WTC11 (cell line): ENCODE measurements around the gene IL11RA. TPM values are rescaled to one million over a fixed set of nuclear protein-coding genes. Genes with fewer than 3 reads are reported as not detected.
A peak's percentile ranks its signal among the peaks of the same experiment; 100 is the strongest.
"Not testable (repeated sequence)": the region's sequence is repeated elsewhere in the genome, so short reads cannot be mapped to it uniquely, and the experiment has no call there.

Experiments used
- ATAC-seq: fragments of 200-7000 bp; cut with Tn5 transposase; 2 replicates; pipeline ENCODE4 v1.10.0; 2021; ENCODE audit warnings: mild to moderate bottlenecking, moderate library complexity
- CTCF ChIA-PET: fragments of 300-600 bp; sonication (Branson Sonifier 250); formaldehyde crosslinking; loops from one replicate; lab custom pipeline; 2021; ENCODE audit warnings: antibody characterized with exemption; lab: Charles Lee
- POLR2A ChIA-PET: fragments of 350-600 bp; sonication (Branson Sonifier 250); formaldehyde crosslinking; loops from one replicate; lab custom pipeline; 2021; ENCODE audit warnings: antibody characterized with exemption; lab: Charles Lee
- DNase-seq: peaks from one replicate; pipeline ENCODE4 v3.0.0; 2021; ENCODE audit warnings: low spot score
- H3K27ac Mint-ChIP-seq: 2 replicates; pipeline ENCODE4 v1.8.0; 2021; ENCODE audit warnings: mixed read lengths
- H3K27me3 Mint-ChIP-seq: 2 replicates; pipeline ENCODE4 v1.8.0; 2021; ENCODE audit warnings: low read depth, mild to moderate bottlenecking, moderate library complexity, mixed read lengths
- H3K36me3 Mint-ChIP-seq: 2 replicates; pipeline ENCODE4 v1.8.0; 2021; ENCODE audit warnings: mixed read lengths
- H3K4me1 Mint-ChIP-seq: 2 replicates; pipeline ENCODE4 v1.8.0; 2022; ENCODE audit warnings: mixed read lengths
- H3K4me3 Mint-ChIP-seq: 2 replicates; pipeline ENCODE4 v1.8.0; 2021; ENCODE audit warnings: mild to moderate bottlenecking, moderate library complexity, mixed read lengths
- H3K9me3 Mint-ChIP-seq: 2 replicates; pipeline ENCODE4 v1.8.0; 2021; ENCODE audit warnings: mixed read lengths
- CREM ChIP-seq: sonication (generic); formaldehyde crosslinking; IDR thresholded peaks from 2 replicates; pipeline ENCODE4 v1.8.1; 2022; ENCODE audit warnings: mild to moderate bottlenecking, missing genetic modification reagents, moderate library complexity
- FOXJ3 ChIP-seq: sonication (generic); formaldehyde crosslinking; IDR thresholded peaks from 2 replicates; pipeline ENCODE4 v1.9.0; 2021; ENCODE audit warnings: missing genetic modification reagents, mild to moderate bottlenecking, borderline replicate concordance
- GABPB1 ChIP-seq: sonication (generic); formaldehyde crosslinking; IDR thresholded peaks from 2 replicates; pipeline ENCODE4 v1.8.1; 2023; ENCODE audit warnings: mild to moderate bottlenecking, missing genetic modification reagents
- GTF2I ChIP-seq: fragments of 250-450 bp; sonication (Bioruptor Pico); conservative IDR thresholded peaks from 2 replicates; pipeline ENCODE4 v1.4.0; 2021; ENCODE audit warnings: mild to moderate bottlenecking
- JAZF1 ChIP-seq: fragments of 250-450 bp; sonication (Bioruptor Pico); IDR thresholded peaks from 2 replicates; pipeline ENCODE4 v1.9.0; 2021; ENCODE audit warnings: moderate library complexity, mild to moderate bottlenecking, inconsistent platforms
- OVOL2 ChIP-seq: fragments of 250-450 bp; sonication (Bioruptor Pico); IDR thresholded peaks from 2 replicates; pipeline ENCODE4 v1.9.0; 2021; ENCODE audit warnings: mild to moderate bottlenecking, borderline replicate concordance
- TCF7 ChIP-seq: sonication (generic); formaldehyde crosslinking; IDR thresholded peaks from 2 replicates; pipeline ENCODE4 v1.8.0; 2022; ENCODE audit warnings: mild to moderate bottlenecking, low read depth, missing genetic modification reagents, moderate library complexity
- ZBTB43 ChIP-seq: sonication (generic); formaldehyde crosslinking; IDR thresholded peaks from 2 replicates; pipeline ENCODE4 v1.8.1; 2023; ENCODE audit warnings: mild to moderate bottlenecking, missing genetic modification reagents
- ZNF138 ChIP-seq: sonication (generic); formaldehyde crosslinking; conservative IDR thresholded peaks from 2 replicates; pipeline ENCODE4 v1.8.1; 2022; ENCODE audit warnings: mild to moderate bottlenecking, moderate library complexity, missing genetic modification reagents
- ZNF219 ChIP-seq: sonication (generic); formaldehyde crosslinking; IDR thresholded peaks from 2 replicates; pipeline ENCODE4 v1.8.0; 2023; ENCODE audit warnings: missing genetic modification reagents, mild to moderate bottlenecking, borderline replicate concordance
- ZNF425 ChIP-seq: fragments of 250-450 bp; sonication (Bioruptor Pico); conservative IDR thresholded peaks from 2 replicates; pipeline ENCODE4 v1.9.0; 2021; ENCODE audit warnings: mild to moderate bottlenecking
- total RNA-seq: library from RNA; stranded (reverse); gene quantifications from 3 replicates; pipeline ENCODE4 v1.2.3, GENCODE V29; 2021
- TF ChIP-seq, protein P1 (sequence below): sonication (generic); formaldehyde crosslinking; IDR thresholded peaks from 2 replicates; pipeline ENCODE4 v1.8.0; 2023; ENCODE audit warnings: mild to moderate bottlenecking, missing genetic modification reagents
- TF ChIP-seq, protein P2 (sequence below): sonication (generic); formaldehyde crosslinking; IDR thresholded peaks from 2 replicates; pipeline ENCODE4 v1.8.1; 2022; ENCODE audit warnings: low read depth, missing genetic modification reagents, borderline replicate concordance

The IL11RA gene
- total RNA-seq, 1 experiment from 2014 or later: 8.6 TPM

DNA sequence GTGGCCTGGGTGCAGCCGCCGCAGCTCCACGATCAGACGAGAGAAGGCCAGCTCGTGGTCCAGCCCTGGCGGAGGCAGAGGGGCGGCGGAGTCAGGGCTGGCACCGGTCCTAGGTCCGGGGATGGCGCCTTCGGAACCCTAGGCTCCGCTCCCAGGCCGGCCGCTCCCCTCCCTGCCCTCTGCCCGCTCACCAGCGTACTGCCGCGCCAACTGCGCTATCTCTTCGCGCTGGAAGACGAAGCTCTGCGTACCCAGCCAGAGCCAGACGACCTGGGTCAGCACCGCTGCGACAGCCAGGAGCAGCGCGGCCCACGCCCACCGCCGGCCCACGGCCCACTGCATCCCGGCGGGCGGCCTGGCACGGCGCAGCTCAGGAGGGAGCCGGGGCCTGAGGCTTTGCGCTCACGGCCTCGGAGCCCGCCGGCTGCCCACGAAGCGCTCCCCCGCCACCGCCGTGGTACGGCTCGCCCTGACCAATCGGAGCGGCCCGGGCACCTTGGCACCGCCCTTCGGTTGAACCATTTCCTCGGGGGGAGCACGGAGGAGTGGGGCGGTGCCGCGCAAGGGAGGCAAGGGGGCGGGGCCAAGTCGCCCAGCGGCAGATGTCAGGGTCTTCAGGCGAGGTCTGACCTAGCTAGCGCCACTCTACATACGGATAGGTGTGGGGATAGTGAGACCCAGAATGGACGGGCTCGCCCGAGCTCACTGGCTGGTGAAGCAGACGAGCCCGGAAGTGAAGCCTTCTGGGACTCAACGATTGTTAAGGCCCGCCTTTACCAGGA is 14.4 kb upstream of the IL11RA start, which contains the start of gene SIGMAR1 (continued):
- no peak for TF ChIP-seq TCF7 (CRISPR knock-in tag)
- no peak; the same call in 1 of the 2 replicates for TF ChIP-seq ZNF138 (CRISPR knock-in tag)
- no peak for TF ChIP-seq GTF2I (CRISPR knock-in tag)

- Mint-ChIP-seq H3K4me3 (peak overlapping the region; percentile 83), H3K36me3 (peaks cover 4% of the 10 kb centered on the region), H3K4me1 (peaks cover 22% of the 10 kb centered on the region), H3K27ac (peak overlapping the region; percentile 3), H3K9me3 (no peaks in the 10 kb centered on the region), H3K27me3 (peaks cover 7% of the 10 kb centered on the region)
- no peak for DNase-seq
- ChIA-PET CTCF (interaction anchor here (0.7 to 6.7 kb wide), 18 partner anchors 8 to 234 kb away, joined by 3 to 94 read pairs (median 9); partner anchors contain the start of genes ARID3C, CCL27, CNTFR and DCTN3), POLR2A (interaction anchor here (0.5 to 2.1 kb wide), 8 partner anchors 9 to 1058 kb away, joined by 3 to 25 read pairs (median 3); partner anchors contain the start of genes DCTN3, GALT and RPP25L)
- TF ChIP-seq ZBTB43 (CRISPR knock-in tag) (no peak), ZNF425 (CRISPR knock-in tag) (no peak)
- ATAC-seq: no peak
Observed at GRCh38 chr9:34638138-34638445, 13.9 kb upstream of the IL11RA start.

- ATAC-seq, H3K27me3 Mint-ChIP-seq, H3K9me3 Mint-ChIP-seq, H3K27ac Mint-ChIP-seq, H3K36me3 Mint-ChIP-seq, DNase-seq, POLR2A ChIA-PET, H3K4me3 Mint-ChIP-seq: not testable (repeated sequence)
- CTCF ChIA-PET: interaction anchor here (0.7 to 6.7 kb wide), 7 partner anchors 7 to 1551 kb away, joined by 3 to 94 read pairs (median 6); partner anchors contain the start of genes CCL19, CCL27, GALT and IL11RA
- peaks cover 22% of the 10 kb centered on the region for H3K4me1 Mint-ChIP-seq
Observed at GRCh38 chr9:34639322-34639721, 12.7 kb upstream of the IL11RA start.

- Mint-ChIP-seq H3K27me3 (no peaks in the 10 kb centered on the region), H3K9me3 (no peaks in the 10 kb centered on the region), H3K36me3 (no peaks in the 10 kb centered on the region), H3K27ac (no peak overlapping the region), H3K4me1 (peaks cover 40% of the 10 kb centered on the region), H3K4me3 (no peak overlapping the region)
- TF ChIP-seq OVOL2 (no peak), ZNF219 (CRISPR knock-in tag) (no peak)
- no peak for ATAC-seq
- ChIA-PET CTCF (interaction anchor here (0.6 to 3.2 kb wide), 4 partner anchors 9 to 59 kb away, joined by 3 to 19 read pairs (median 6); no protein-coding TSS in a partner anchor), POLR2A (interaction anchor here (0.5 to 1.3 kb wide), 2 partner anchors 9 to 480 kb away, joined by 4 to 6 read pairs; no protein-coding TSS in a partner anchor)
- DNase-seq: no peak
Observed at GRCh38 chr9:34642679-34643078, 9.3 kb upstream of the IL11RA start.

DNA sequence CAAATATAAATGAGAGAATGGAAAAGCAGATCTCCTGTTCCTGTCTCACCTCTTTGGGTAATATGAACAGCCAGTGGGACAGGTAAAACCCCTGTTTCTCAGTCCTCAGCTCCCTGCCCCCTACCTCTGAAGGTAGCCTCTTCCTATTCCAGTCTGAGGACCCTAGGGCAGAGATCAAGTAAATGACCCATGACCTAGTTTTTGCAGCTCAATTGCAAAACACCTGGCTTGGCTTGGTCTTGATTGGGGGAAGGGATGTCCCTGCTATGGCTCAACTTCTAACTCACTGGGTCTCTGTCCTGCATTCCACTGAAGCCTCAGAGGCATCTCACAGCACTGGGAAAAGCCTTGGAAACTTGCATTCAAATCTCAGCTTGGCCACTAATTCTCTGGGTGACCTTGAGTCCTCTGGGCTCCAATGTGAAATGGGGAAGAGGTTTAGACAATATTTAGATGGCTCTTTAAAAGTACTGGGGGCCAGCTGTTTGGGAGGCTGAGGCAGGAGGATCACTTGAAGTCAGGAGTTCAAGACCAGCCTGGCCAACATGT is 7.1 kb upstream of the IL11RA start:
- ChIA-PET POLR2A (interaction anchor here (0.9 to 2.0 kb wide), 3 partner anchors 10 to 20 kb away, joined by 3 to 8 read pairs (median 6); no protein-coding TSS in a partner anchor), CTCF (interaction anchor here (0.7 to 5.6 kb wide), 8 partner anchors 9 to 427 kb away, joined by 3 to 94 read pairs (median 4); partner anchors contain the start of genes RPP25L and SIGMAR1)
- peak; percentile 1; the same call in 1 of the 2 replicates for ATAC-seq
- peaks cover 33% of the 10 kb centered on the region for H3K4me1 Mint-ChIP-seq
- no peaks in the 10 kb centered on the region for H3K27me3 Mint-ChIP-seq
- TF ChIP-seq TCF7 (CRISPR knock-in tag) (no peak), GABPB1 (CRISPR knock-in tag) (0 out of 2 replicates have a peak, but pooled peaks have one; percentile 34), JAZF1 (CRISPR knock-in tag) (no peak), CREM (CRISPR knock-in tag) (no peak), FOXJ3 (CRISPR knock-in tag) (no peak)
- TF ChIP-seq, protein P1, sequence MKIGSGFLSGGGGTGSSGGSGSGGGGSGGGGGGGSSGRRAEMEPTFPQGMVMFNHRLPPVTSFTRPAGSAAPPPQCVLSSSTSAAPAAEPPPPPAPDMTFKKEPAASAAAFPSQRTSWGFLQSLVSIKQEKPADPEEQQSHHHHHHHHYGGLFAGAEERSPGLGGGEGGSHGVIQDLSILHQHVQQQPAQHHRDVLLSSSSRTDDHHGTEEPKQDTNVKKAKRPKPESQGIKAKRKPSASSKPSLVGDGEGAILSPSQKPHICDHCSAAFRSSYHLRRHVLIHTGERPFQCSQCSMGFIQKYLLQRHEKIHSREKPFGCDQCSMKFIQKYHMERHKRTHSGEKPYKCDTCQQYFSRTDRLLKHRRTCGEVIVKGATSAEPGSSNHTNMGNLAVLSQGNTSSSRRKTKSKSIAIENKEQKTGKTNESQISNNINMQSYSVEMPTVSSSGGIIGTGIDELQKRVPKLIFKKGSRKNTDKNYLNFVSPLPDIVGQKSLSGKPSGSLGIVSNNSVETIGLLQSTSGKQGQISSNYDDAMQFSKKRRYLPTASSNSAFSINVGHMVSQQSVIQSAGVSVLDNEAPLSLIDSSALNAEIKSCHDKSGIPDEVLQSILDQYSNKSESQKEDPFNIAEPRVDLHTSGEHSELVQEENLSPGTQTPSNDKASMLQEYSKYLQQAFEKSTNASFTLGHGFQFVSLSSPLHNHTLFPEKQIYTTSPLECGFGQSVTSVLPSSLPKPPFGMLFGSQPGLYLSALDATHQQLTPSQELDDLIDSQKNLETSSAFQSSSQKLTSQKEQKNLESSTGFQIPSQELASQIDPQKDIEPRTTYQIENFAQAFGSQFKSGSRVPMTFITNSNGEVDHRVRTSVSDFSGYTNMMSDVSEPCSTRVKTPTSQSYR: 0 out of 2 replicates have a peak, but pooled peaks have one; percentile 54
- TF ChIP-seq, protein P2, sequence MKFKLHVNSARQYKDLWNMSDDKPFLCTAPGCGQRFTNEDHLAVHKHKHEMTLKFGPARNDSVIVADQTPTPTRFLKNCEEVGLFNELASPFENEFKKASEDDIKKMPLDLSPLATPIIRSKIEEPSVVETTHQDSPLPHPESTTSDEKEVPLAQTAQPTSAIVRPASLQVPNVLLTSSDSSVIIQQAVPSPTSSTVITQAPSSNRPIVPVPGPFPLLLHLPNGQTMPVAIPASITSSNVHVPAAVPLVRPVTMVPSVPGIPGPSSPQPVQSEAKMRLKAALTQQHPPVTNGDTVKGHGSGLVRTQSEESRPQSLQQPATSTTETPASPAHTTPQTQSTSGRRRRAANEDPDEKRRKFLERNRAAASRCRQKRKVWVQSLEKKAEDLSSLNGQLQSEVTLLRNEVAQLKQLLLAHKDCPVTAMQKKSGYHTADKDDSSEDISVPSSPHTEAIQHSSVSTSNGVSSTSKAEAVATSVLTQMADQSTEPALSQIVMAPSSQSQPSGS (CRISPR knock-in tag): no peak
- DNase-seq: no peak
- peak overlapping the region; percentile 39 for H3K4me3 Mint-ChIP-seq
- H3K36me3 Mint-ChIP-seq: peaks cover 18% of the 10 kb centered on the region
- no peaks in the 10 kb centered on the region for H3K9me3 Mint-ChIP-seq
- peak overlapping the region; percentile 89 for H3K27ac Mint-ChIP-seq
